MM.1S (cell line): ENCODE measurements around the gene BST1.

Experiments used
- DNase-seq: peaks from one replicate; pipeline ENCODE4 v3.0.0-alpha.2; 2015
- H2AFZ ChIP-seq: fragments of 300-600 bp; sonication (generic); 2 replicates; pipeline ENCODE4 v1.6.0; 2016; ENCODE audit warnings: antibody characterized with exemption, low read length
- H3F3A ChIP-seq: fragments of 300-600 bp; sonication (generic); 2 replicates; pipeline ENCODE4 v1.6.1; 2016; ENCODE audit warnings: mild to moderate bottlenecking, antibody characterized with exemption, low read length, moderate library complexity, mixed read lengths; ENCODE audit not compliant: insufficient read depth
- H3K27ac ChIP-seq: fragments of 300-600 bp; sonication (generic); 2 replicates; pipeline ENCODE4 v1.5.1; 2016; ENCODE audit warnings: mild to moderate bottlenecking, low read length
- H3K27me3 ChIP-seq: fragments of 300-600 bp; sonication (generic); replicated peaks from 2 replicates; pipeline ENCODE4 v1.6.0; 2016; ENCODE audit warnings: low read length; ENCODE audit not compliant: insufficient read depth
- H3K36me3 ChIP-seq: fragments of 300-600 bp; sonication (generic); replicated peaks from 2 replicates; pipeline ENCODE4 v1.6.1; 2016; ENCODE audit warnings: mild to moderate bottlenecking, low read length, mixed read lengths; ENCODE audit not compliant: insufficient read depth
- H3K4me1 ChIP-seq: fragments of 300-600 bp; sonication (generic); 2 replicates; pipeline ENCODE4 v1.6.1; 2016; ENCODE audit warnings: low read length, mixed read lengths
- H3K4me2 ChIP-seq: fragments of 300-600 bp; sonication (generic); 2 replicates; pipeline ENCODE4 v1.6.0; 2016; ENCODE audit warnings: low read depth, low read length
- H3K4me3 ChIP-seq: fragments of 300-600 bp; sonication (generic); 2 replicates; pipeline ENCODE4 v1.5.1; 2016; ENCODE audit warnings: low read length, mixed read lengths
- H3K79me2 ChIP-seq: fragments of 300-600 bp; sonication (generic); 2 replicates; pipeline ENCODE4 v1.6.1; 2016; ENCODE audit warnings: mixed run types, low read length, mixed read lengths
- H3K9ac ChIP-seq: fragments of 300-600 bp; sonication (generic); 2 replicates; pipeline ENCODE4 v1.6.1; 2016; ENCODE audit warnings: low read length, mixed read lengths
- H3K9me2 ChIP-seq: fragments of 300-600 bp; sonication (generic); replicated peaks from 2 replicates; pipeline ENCODE4 v1.6.1; 2016; ENCODE audit warnings: mild to moderate bottlenecking, low read length, mixed read lengths; ENCODE audit not compliant: insufficient read depth
- H3K9me3 ChIP-seq: fragments of 300-600 bp; sonication (generic); replicated peaks from 2 replicates; pipeline ENCODE4 v1.6.1; 2016; ENCODE audit warnings: mild to moderate bottlenecking, low read length, mixed read lengths; ENCODE audit not compliant: insufficient read depth
- H4K20me1 ChIP-seq: fragments of 300-600 bp; sonication (generic); 2 replicates; pipeline ENCODE4 v1.6.1; 2016; ENCODE audit warnings: mild to moderate bottlenecking, low read length, moderate library complexity, mixed read lengths; ENCODE audit not compliant: insufficient read depth
- CTCF ChIP-seq: fragments of 300-600 bp; sonication (generic); IDR thresholded peaks from 2 replicates; pipeline ENCODE4 v1.5.1; 2016; ENCODE audit warnings: antibody characterized with exemption, low read length, mixed read lengths
- EZH2 ChIP-seq: fragments of 300-600 bp; sonication (generic); optimal IDR thresholded peaks from 2 replicates; pipeline ENCODE3; 2017; ENCODE audit warnings: low read depth, mild to moderate bottlenecking, antibody characterized with exemption, low read length, mixed read lengths
- EZH2phosphoT487 ChIP-seq: fragments of 300-600 bp; sonication (generic); IDR thresholded peaks from 2 replicates; pipeline ENCODE4 v1.6.1; 2018; ENCODE audit warnings: antibody characterized with exemption, low read length

BST1 gene

GRCh38 chr4:15781427-15782095, 78.7 kb downstream of the BST1 start:
- H3K27ac ChIP-seq, result no peak overlapping the region

More at GRCh38 chr4:15781427-15782095, 78.7 kb downstream of the BST1 start:
- H3K36me3 ChIP-seq, result no peaks in the 10 kb centered on the region
- no peaks in the 10 kb centered on the region for H3K9me2 ChIP-seq
- peaks cover 49% of the 10 kb centered on the region for H3K4me1 ChIP-seq
- H3K4me3 ChIP-seq, result no peak overlapping the region
- H3K27me3 ChIP-seq, result peaks cover 18% of the 10 kb centered on the region; the same call in 1 of the 2 replicates
- no peaks in the 10 kb centered on the region for H4K20me1 ChIP-seq
- H2AFZ ChIP-seq, result no peak overlapping the region
- H3F3A ChIP-seq, result peaks cover 34% of the 10 kb centered on the region
- peak; percentile 27 for DNase-seq
- H3K79me2 ChIP-seq, result peaks cover 10% of the 10 kb centered on the region
- H3K4me2 ChIP-seq, result peak overlapping the region; percentile 19
- no peak overlapping the region for H3K9ac ChIP-seq
- TF ChIP-seq EZH2phosphoT487 (no peak), CTCF (no peak), EZH2 (no peak)
- no peaks in the 10 kb centered on the region for H3K9me3 ChIP-seq
